Activated CD4-positive, alpha-beta memory T cell treated with anti-CD3 and anti-CD28 coated beads for 36 hours (primary cell): ENCODE measurements around the gene CUBN. TPM values are rescaled to one million over a fixed set of nuclear protein-coding genes. Genes with fewer than 3 reads are reported as not detected.

Source experiments
- CTCF ChIA-PET: fragments of 350-600 bp; sonication (Branson Sonifier 250); formaldehyde crosslinking; loops from one replicate; lab custom pipeline; 2021; ENCODE audit warnings: antibody characterized with exemption, inconsistent platforms; lab: Charles Lee
- POLR2A ChIA-PET: fragments of 350-600 bp; sonication (Branson Sonifier 250); formaldehyde crosslinking; loops from one replicate; lab custom pipeline; 2021; ENCODE audit warnings: antibody characterized with exemption; lab: Charles Lee
- DNase-seq: peaks from one replicate; pipeline ENCODE4 v3.0.0-alpha.2; 2020
- H3K27ac Mint-ChIP-seq: one replicate; pipeline ENCODE4 v1.8.0; 2021; ENCODE audit warnings: mixed read lengths
- H3K27me3 Mint-ChIP-seq: one replicate; pipeline ENCODE4 v1.8.0; 2021; ENCODE audit warnings: mixed read lengths
- H3K36me3 Mint-ChIP-seq: one replicate; pipeline ENCODE4 v1.8.0; 2021; ENCODE audit warnings: mixed read lengths
- H3K4me1 Mint-ChIP-seq: one replicate; pipeline ENCODE4 v1.8.0; 2021; ENCODE audit warnings: low read depth, mixed read lengths
- H3K4me3 Mint-ChIP-seq: one replicate; pipeline ENCODE4 v1.8.0; 2021; ENCODE audit warnings: mild to moderate bottlenecking, mixed read lengths
- H3K9me3 Mint-ChIP-seq: one replicate; pipeline ENCODE4 v1.8.0; 2021; ENCODE audit warnings: mixed read lengths
- intact Hi-C: fragments of 100-400 bp; cut with micrococcal nuclease; formaldehyde crosslinking; loops from one replicate; pipeline ENCODE4 v1.15.1; 2023
- total RNA-seq, 2 experiments: library from RNA; stranded (reverse); gene quantifications; one replicate each; pipeline ENCODE4 v1.2.3, GENCODE V29; 2021

Gene CUBN
- total RNA-seq, 2 experiments from 2014 or later, result 0.24 to 0.31 TPM

- H3K9me3 Mint-ChIP-seq, result no peaks in the 10 kb centered on the region
- ChIA-PET CTCF (no interaction called here), POLR2A (no interaction called here)
- H3K4me3 Mint-ChIP-seq, result no peak overlapping the region
- H3K4me1 Mint-ChIP-seq, result peaks cover 34% of the 10 kb centered on the region
- no peak overlapping the region for H3K27ac Mint-ChIP-seq
- no peak for DNase-seq
- H3K36me3 Mint-ChIP-seq, result peaks cover 4% of the 10 kb centered on the region
- no peaks in the 10 kb centered on the region for H3K27me3 Mint-ChIP-seq
- intact Hi-C loops, result no loop called here
Observed at GRCh38 chr10:17062493-17062892, 67.1 kb downstream of the CUBN start.

- no peaks in the 10 kb centered on the region for H3K9me3 Mint-ChIP-seq
- intact Hi-C loops, result no loop called here
- ChIA-PET POLR2A (no interaction called here), CTCF (no interaction called here)
- peaks cover 9% of the 10 kb centered on the region for H3K36me3 Mint-ChIP-seq
- H3K27ac Mint-ChIP-seq, result no peak overlapping the region
- H3K4me3 Mint-ChIP-seq, result no peak overlapping the region
- H3K4me1 Mint-ChIP-seq, result peaks cover 29% of the 10 kb centered on the region
- no peak for DNase-seq
- no peaks in the 10 kb centered on the region for H3K27me3 Mint-ChIP-seq
Observed at GRCh38 chr10:17062009-17062408, 67.6 kb downstream of the CUBN start.

GRCh38 chr10:17061418-17061817 is 68.2 kb downstream of the CUBN start:
- intact Hi-C loops, result no loop called here
- H3K9me3 Mint-ChIP-seq, result no peaks in the 10 kb centered on the region
- no peak overlapping the region for H3K4me3 Mint-ChIP-seq
- peaks cover 9% of the 10 kb centered on the region for H3K36me3 Mint-ChIP-seq
- DNase-seq, result peak; percentile 12
- CTCF ChIA-PET, result no interaction called here
- POLR2A ChIA-PET, result no interaction called here
- peaks cover 25% of the 10 kb centered on the region for H3K4me1 Mint-ChIP-seq
- no peaks in the 10 kb centered on the region for H3K27me3 Mint-ChIP-seq
- H3K27ac Mint-ChIP-seq, result no peak overlapping the region

GRCh38 chr10:17060289-17060688 is 69.3 kb downstream of the CUBN start:
- DNase-seq, result no peak
- H3K27me3 Mint-ChIP-seq, result no peaks in the 10 kb centered on the region
- peaks cover 6% of the 10 kb centered on the region for H3K36me3 Mint-ChIP-seq
- ChIA-PET POLR2A (no interaction called here), CTCF (no interaction called here)
- no peak overlapping the region for H3K4me3 Mint-ChIP-seq
- no peaks in the 10 kb centered on the region for H3K9me3 Mint-ChIP-seq
- intact Hi-C loops, result no loop called here
- H3K27ac Mint-ChIP-seq, result no peak overlapping the region
- peaks cover 23% of the 10 kb centered on the region for H3K4me1 Mint-ChIP-seq

- ChIA-PET CTCF (no interaction called here), POLR2A (no interaction called here)
- Mint-ChIP-seq H3K27me3 (no peaks in the 10 kb centered on the region), H3K27ac (no peak overlapping the region), H3K36me3 (peaks cover 6% of the 10 kb centered on the region), H3K4me1 (peaks cover 23% of the 10 kb centered on the region), H3K9me3 (no peaks in the 10 kb centered on the region), H3K4me3 (no peak overlapping the region)
- DNase-seq, result no peak
- intact Hi-C loops, result no loop called here
Observed at GRCh38 chr10:17059197-17059688, 70.4 kb downstream of the CUBN start.

GRCh38 chr10:17058093-17058492 is 71.5 kb downstream of the CUBN start:
- no peak for DNase-seq
- Mint-ChIP-seq H3K9me3 (no peaks in the 10 kb centered on the region), H3K27me3 (no peaks in the 10 kb centered on the region), H3K4me1 (peaks cover 23% of the 10 kb centered on the region), H3K27ac (no peak overlapping the region), H3K4me3 (no peak overlapping the region), H3K36me3 (peaks cover 6% of the 10 kb centered on the region)
- intact Hi-C loops, result no loop called here
- POLR2A ChIA-PET, result no interaction called here
- CTCF ChIA-PET, result no interaction called here

- peaks cover 2% of the 10 kb centered on the region for H3K9me3 Mint-ChIP-seq
- intact Hi-C loops, result no loop called here
Observed at GRCh38 chr10:17056781-17057428, 72.7 kb downstream of the CUBN start.

GRCh38 chr10:17053513-17053912 is 76.1 kb downstream of the CUBN start:
- Mint-ChIP-seq H3K4me1 (no peaks in the 10 kb centered on the region), H3K4me3 (no peak overlapping the region), H3K27me3 (no peaks in the 10 kb centered on the region), H3K9me3 (peaks cover 6% of the 10 kb centered on the region), H3K27ac (no peak overlapping the region), H3K36me3 (peaks cover 20% of the 10 kb centered on the region)
- intact Hi-C loops, result no loop called here
- ChIA-PET CTCF (no interaction called here), POLR2A (no interaction called here)
- no peak for DNase-seq

More at GRCh38 chr10:17056781-17057428, 72.7 kb downstream of the CUBN start:
- Mint-ChIP-seq H3K27me3 (no peaks in the 10 kb centered on the region), H3K4me1 (peaks cover 14% of the 10 kb centered on the region), H3K4me3 (no peak overlapping the region), H3K27ac (no peak overlapping the region), H3K36me3 (peaks cover 8% of the 10 kb centered on the region)
- ChIA-PET POLR2A (no interaction called here), CTCF (no interaction called here)
- no peak for DNase-seq

- intact Hi-C loops, result no loop called here
- Mint-ChIP-seq H3K9me3 (peaks cover 6% of the 10 kb centered on the region), H3K27me3 (no peaks in the 10 kb centered on the region), H3K27ac (no peak overlapping the region), H3K4me3 (no peak overlapping the region), H3K4me1 (no peaks in the 10 kb centered on the region), H3K36me3 (peaks cover 20% of the 10 kb centered on the region)
- ChIA-PET POLR2A (no interaction called here), CTCF (no interaction called here)
- DNase-seq, result no peak
Observed at GRCh38 chr10:17053061-17053460, 76.5 kb downstream of the CUBN start.

GRCh38 chr10:17051851-17052250 is 77.8 kb downstream of the CUBN start:
- no peak overlapping the region for H3K27ac Mint-ChIP-seq
- CTCF ChIA-PET, result no interaction called here
- no peak overlapping the region for H3K4me3 Mint-ChIP-seq
- intact Hi-C loops, result no loop called here
- POLR2A ChIA-PET, result no interaction called here
- no peak for DNase-seq
- peaks cover 6% of the 10 kb centered on the region for H3K9me3 Mint-ChIP-seq
- peaks cover 14% of the 10 kb centered on the region for H3K36me3 Mint-ChIP-seq
- H3K27me3 Mint-ChIP-seq, result no peaks in the 10 kb centered on the region
- no peaks in the 10 kb centered on the region for H3K4me1 Mint-ChIP-seq

GRCh38 chr10:17049195-17049594 is 80.4 kb downstream of the CUBN start:
- H3K36me3 Mint-ChIP-seq, result peaks cover 14% of the 10 kb centered on the region
- intact Hi-C loops, result no loop called here
- CTCF ChIA-PET, result no interaction called here

GRCh38 chr10:17047908-17048307 is 81.7 kb downstream of the CUBN start:
- Mint-ChIP-seq H3K9me3 (peaks cover 6% of the 10 kb centered on the region), H3K27me3 (no peaks in the 10 kb centered on the region), H3K4me1 (no peaks in the 10 kb centered on the region), H3K36me3 (peaks cover 14% of the 10 kb centered on the region), H3K4me3 (no peak overlapping the region), H3K27ac (no peak overlapping the region)
- DNase-seq, result no peak
- ChIA-PET POLR2A (no interaction called here), CTCF (no interaction called here)
- intact Hi-C loops, result no loop called here

More at GRCh38 chr10:17049195-17049594, 80.4 kb downstream of the CUBN start:
- H3K27ac Mint-ChIP-seq, result no peak overlapping the region
- no peaks in the 10 kb centered on the region for H3K4me1 Mint-ChIP-seq
- no peaks in the 10 kb centered on the region for H3K27me3 Mint-ChIP-seq
- POLR2A ChIA-PET, result no interaction called here
- DNase-seq, result no peak
- H3K9me3 Mint-ChIP-seq, result peaks cover 6% of the 10 kb centered on the region
- no peak overlapping the region for H3K4me3 Mint-ChIP-seq

GRCh38 chr10:17046989-17047388 is 82.6 kb downstream of the CUBN start:
- POLR2A ChIA-PET, result no interaction called here
- Mint-ChIP-seq H3K36me3 (peaks cover 13% of the 10 kb centered on the region), H3K27ac (no peak overlapping the region), H3K4me1 (peaks cover under 1% of the 10 kb centered on the region), H3K27me3 (no peaks in the 10 kb centered on the region), H3K9me3 (peaks cover 5% of the 10 kb centered on the region), H3K4me3 (no peak overlapping the region)
- CTCF ChIA-PET, result interaction anchor here (0.6 kb wide), 1 partner anchor 199 kb away, joined by 3 read pairs; no protein-coding TSS in a partner anchor
- intact Hi-C loops, result no loop called here
- no peak for DNase-seq
